GM04503 (cell line): Measurements from ENCODE around the gene ZNF532.

Source experiments
- DNase-seq: peaks from one replicate; pipeline ENCODE4 v3.0.0-alpha.2; 2012; ENCODE audit warnings: low read depth

ZNF532 gene

DNA sequence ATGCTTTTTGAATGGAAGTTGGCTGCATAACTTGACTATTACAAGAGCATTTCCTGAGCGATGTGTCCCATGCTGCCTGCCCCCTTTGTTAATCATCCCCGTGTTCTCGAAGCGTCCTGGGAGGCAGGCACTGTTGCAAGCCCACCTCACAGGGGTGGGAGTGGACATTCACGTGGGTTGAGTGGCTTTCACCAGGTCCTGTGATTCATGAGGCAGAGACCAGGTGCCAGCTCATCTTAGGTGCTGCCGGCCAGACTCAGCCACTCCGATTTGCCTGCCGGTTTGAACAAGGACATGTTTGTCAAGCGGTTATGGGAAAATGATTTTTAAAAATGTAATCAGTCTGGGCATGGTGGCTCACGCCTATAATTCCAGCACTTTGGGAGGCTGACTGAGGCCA, 112.5 kb downstream of the ZNF532 start:
- no peak for DNase-seq

DNA sequence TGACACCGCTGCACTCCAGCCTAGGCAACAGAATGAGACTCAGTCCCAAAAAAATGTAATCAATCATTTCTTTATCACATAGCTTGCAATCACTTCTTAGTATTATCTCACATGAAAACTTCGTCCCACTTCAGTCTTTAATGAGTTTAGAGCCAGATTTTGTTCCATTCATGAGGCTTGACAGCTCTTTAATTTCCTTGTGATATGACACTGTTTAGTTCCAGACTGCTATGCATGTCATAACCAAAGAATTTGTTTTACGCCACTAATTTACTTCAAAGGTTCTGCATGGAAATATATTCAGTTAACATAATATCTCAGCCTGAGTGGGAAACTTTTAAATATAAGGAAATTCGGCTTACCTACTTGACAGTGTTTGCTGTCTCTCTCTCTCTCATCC, 113.1 kb downstream of the ZNF532 start:
- DNase-seq = no peak

DNA sequence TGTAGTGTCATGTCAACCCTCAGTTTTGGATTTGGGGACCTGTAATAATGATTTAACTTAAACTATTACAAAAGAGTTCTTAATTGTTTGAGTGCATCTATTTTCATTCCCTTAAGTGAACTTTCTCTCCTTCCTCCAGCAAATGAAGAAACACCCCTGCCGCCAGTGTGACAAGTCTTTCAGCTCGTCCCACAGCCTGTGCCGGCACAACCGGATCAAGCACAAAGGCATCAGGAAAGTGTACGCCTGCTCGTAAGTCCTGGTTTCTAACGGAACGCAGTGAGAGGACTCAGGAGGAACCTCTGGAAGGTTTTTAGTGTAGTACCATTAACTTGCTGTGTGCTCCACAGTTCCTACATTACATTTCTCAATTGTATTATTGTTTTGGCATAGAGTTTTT, 114.2 kb downstream of the ZNF532 start:
- no peak for DNase-seq

DNA sequence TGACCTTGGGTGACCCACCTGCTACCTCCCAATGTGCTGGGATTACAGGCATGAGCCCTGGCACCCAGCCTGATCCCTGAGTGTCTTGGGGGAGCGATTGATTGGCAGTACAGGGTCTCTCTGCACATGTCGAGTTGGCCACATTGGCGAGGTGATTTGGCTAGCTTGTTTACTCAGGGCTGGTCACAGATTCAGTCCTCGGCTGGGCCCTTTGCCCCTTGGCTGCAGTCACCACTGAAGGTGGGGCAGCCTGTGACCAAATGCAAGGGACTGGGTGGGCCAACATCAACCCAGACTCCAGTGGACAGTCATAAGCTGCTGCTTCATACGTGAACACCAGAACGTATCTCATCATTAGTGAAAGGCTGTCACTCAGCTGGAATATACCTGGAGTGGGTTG, 114.9 kb downstream of the ZNF532 start:
- DNase-seq = no peak

DNA sequence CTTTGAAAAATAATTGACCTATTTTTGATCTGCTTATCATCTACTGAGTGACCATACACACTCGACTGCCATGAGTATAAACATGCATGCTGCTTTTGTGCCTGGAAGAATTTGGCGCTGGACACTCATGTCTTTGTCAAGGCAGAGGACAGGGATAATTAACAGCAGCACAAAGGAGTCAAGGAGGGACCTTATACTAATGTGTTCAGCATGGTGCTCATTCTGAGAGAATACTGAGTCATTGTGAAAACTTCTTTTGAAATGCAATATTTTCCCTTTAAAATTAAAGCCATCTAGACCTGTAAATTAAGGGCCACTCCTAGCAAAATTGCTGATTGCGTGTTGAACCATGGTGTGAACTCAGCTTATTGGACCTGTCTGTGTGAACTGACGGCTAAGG, 116.3 kb downstream of the ZNF532 start:
- no peak for DNase-seq

DNA sequence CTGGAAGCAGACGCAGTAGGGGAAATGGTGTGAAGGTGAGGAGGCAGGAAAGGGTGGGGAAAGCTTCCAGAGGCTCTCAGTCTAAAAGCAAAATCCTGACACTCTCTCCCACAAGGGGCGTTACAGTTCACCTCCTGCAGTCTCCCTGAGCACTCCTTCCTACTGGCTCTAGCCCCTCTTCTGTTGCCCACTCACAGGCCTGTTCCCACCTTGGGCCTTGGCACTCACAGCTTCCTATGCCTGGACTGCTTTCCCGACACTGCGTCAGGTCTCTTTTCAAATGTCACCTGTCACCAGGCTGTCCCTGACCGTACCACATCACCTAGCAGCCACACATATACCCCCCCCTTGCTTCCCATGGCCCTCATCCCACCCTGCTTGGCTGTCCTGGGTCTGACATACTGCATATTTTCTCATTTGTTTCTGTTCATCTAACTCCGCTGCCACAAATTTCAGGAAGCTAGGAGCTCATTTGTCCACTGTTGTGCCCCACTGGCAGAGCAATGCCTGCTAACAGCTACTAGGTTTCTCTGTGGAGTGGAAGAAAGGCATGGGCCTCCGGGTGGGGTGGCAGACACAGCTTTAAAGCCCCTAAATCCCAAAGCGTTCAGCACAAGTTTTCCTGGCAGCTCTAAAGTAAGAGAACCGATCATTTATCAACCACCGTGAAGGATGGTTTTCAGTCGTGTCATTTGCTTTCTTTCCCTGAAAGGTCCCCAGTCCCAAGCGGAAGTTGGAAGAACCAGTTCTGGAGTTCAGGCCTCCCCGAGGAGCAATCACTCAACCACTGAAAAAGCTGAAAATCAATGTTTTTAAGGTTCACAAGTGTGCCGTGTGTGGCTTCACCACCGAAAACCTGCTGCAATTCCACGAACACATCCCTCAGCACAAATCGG, 118.8 kb downstream of the ZNF532 start:
- DNase-seq = no peak

DNA sequence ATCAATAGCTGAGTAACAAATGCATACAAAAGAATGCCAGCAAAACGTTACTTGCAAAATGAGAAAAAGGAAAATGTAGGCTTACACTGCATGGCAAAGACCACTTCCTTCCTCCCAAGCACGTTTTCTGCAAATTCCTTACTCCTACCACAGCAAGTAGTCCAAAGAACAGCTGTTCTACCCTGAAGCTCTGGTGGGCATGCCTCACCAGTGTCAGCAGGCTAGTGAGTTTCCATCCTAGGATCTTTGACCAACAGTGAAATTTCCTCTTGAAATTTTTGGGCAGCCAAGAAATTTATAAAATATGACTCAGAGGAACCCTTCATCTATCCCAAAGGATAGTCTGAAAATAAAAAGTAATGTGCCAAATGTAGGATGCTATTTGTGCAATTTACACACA, 123.9 kb downstream of the ZNF532 start:
- no peak for DNase-seq

DNA sequence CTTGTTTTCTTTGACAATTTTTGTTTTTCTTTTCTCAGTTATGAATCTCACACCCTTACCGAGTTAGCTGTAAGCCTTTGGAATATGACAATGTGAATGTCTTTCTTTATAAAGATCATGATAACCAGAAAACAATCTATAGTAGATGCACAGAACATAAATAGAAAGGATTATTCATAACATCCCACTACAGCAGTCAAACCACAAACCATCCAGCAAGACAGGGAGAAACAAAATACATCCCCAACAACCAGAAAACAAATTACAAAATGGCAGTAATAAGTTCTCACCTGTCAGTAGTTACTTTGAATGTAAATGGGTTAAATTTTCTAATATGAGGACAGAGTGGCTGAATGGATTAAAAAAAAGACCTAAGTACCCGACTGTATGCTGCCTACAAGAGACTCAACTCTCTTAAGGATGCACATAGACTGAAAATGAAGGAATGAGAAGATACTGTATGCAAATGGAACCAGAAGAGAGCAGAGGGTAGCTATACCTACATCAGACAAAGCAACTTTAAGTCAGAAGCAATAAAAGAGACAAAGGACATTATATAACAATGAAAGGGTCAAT, 124.6 kb downstream of the ZNF532 start:
- no peak for DNase-seq

DNA sequence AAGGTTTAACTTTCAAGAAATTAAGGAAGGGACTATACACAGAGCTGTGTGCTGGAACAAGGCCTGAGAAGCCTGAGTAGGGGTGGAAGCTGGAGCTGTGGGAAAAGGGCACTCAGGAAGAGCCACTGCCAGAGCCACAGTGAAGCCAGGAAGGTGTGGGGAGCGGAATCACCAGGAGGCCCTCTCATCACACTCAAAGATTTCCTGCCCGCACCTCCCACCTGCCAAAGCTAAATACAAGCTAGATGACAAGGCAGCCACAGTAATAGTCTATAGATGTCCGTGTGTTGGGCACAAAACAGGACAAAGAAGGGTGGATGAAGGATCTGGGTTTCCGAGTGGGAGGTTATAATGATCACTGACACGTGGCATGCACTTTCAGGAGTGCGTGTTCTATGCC, 126.0 kb downstream of the ZNF532 start:
- no peak for DNase-seq

DNA sequence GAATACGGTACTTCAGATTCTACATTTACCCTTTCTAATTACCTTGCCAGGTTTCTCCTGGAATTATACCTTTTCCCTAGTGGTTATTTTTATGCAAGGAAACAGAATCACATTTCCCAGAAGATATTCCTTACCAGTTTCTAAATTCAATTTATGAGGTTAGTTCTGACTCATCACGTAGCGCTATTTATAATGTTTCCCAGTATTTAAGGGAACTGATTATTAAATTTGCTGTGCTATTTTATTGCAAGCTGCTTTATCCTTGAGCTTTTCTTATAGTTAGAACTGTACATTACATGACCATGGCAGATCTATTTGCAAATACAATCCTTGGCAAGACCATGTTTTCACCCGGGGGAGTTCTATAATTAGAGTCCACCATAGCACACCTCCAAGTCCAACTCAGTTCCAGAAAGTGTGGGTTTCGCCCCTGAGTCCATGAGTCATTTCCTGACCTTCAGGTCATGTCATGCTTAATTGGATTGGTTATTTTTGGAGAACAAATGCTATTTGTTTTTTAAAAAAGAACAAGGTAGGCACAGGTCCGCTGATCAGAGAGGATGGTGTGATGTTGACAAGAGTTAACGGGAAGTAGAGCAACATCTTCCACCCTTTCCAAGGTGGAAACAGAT, 126.6 kb downstream of the ZNF532 start:
- DNase-seq = no peak

DNA sequence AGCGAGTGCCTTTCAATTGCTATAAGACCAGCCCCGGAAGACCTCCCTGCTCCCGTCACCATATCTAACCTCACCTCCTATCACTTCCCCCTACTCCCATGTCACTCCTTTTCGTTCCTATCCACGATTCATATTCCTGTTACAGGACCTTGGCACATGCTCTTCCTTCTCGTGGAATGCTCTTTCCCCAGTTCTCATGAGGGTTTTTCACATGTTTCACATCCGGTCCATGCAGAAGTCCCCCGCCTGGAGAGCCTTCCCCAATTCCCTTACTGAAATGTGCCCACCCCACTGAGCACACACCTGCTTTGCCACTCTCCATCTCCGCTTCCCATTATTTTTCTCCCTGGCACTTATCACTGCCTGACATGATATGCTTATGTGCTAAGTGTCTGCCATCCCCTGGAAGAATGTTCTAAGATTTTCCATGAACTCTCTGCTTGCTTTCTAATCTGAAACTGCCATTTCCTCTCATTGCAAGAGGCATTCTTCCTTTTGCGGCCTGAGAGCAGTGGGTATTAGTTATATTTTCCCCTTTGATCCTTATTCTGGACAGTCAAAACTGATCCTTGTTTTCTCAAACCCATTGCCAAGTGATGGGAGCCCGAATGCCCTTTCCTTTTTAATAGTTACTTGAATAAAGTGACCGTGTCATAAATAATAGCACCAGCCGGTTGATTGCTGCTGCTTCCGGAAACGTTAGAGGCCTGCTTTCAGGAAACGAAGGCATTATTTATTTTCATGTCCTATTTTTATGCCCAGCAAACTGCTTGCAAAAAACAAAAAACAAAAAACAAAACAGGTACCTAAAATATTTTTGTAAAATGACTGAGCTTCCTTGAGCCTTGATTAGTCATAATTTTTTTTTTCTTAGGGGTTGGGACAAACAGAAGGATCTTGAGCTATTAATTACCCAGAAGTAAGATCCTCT, 127.9 kb downstream of the ZNF532 start:
- DNase-seq = no peak

DNA sequence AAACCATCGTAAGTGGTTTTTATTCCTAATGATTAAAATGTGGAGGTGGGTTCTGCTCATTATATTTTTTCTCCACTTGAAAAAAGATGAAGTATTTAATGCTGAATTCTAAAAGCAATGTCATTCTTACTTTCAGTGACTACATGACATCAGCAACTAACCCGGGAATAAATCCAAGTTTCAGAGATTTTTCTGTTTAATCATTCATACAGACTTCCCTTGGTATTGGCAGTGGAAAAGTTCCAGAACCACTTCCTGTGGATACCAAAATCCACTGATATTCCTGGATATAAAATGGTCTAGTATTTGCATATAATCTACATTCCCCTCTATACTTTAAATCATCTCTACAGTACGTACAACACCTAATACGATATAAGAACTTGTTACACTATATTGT, 128.6 kb downstream of the ZNF532 start:
- peak; percentile 85 for DNase-seq

DNA sequence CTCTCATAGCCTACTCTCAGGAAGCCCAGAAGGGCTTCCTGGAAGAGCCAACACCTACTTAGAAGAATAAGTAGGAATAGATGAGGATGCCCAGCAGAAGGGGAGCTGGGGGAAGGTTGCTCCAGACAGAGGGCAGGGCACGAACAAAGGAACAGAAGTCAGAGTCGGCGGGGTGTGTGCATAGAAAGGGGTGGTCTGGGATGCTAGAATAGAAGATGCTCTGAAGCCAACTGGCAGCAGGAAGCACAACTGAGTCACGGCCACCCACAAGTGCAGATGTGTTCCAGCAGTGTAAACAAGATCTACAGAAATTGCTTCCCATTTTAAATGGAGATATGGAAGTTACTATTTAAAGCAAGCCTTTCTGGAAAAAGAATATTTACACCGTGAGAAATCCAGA, 131.0 kb downstream of the ZNF532 start:
- no peak for DNase-seq

DNA sequence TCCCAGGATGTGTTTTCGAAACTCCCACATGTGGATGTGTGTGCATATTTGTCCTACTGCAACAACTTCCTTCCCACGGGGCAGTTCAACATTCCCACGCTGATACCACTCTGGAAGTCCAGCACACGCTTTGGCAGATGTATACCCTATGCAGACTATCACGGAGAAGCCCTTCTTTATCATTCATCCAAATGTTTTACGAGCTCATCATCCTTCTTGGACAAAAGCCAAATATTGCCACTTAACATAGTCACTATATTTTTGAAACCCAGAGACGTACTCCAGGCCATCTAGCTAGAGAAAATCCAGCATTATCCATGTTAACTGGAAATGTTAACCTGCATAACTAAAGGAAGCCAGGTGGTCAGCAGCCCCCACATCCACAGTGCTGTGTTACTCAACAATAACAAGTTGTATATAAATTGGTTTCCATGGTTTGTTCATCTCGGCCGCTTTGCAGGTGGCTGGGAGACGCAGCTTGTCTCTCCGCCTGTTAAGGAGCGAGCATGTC, 131.5 kb downstream of the ZNF532 start:
- peak; percentile 92 for DNase-seq

DNA sequence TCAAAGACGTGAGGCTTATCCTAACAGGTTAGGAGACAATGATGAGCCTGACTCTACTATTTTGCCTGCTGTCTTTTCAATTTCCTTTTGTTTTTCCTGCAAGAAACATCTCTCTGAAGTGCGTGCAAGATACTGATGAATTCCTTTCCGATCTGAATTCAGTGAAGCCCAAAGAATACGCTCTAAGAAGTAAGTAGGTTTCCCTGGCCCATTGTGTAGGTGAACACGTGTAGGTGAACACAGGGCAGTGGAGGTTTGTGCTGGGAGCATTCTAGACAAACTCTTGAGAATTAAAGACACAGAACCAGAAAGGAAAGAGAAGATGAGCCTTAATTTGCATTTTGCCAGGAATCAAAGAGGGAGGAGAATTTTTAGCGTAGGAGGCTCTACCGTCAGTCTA, 132.0 kb downstream of the ZNF532 start:
- no peak for DNase-seq

DNA sequence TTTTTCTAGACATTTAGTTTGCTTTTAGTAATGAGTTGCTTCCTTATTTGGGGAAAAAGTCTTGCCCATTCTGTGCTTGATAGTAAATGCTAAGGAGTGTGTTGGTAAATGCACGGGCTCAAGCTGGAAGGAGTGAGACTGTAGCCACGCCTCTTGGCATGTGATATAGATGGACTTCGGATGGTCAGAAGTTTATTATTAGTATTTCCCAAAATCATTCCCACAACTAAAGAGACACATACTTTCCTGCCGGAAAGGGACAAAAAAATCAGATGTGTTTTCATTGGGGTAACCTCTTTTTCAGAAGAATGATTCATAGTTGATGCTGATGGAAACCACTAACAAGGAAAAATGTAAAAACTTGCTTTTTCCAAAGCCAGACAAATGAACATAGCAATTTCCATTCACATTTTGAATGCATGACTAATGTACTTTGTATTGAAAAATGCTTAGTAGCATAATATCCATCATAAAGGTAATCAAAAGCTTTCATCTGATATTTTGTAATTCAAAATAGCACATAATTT, 133.2 kb downstream of the ZNF532 start:
- peak; percentile 98 for DNase-seq

DNA sequence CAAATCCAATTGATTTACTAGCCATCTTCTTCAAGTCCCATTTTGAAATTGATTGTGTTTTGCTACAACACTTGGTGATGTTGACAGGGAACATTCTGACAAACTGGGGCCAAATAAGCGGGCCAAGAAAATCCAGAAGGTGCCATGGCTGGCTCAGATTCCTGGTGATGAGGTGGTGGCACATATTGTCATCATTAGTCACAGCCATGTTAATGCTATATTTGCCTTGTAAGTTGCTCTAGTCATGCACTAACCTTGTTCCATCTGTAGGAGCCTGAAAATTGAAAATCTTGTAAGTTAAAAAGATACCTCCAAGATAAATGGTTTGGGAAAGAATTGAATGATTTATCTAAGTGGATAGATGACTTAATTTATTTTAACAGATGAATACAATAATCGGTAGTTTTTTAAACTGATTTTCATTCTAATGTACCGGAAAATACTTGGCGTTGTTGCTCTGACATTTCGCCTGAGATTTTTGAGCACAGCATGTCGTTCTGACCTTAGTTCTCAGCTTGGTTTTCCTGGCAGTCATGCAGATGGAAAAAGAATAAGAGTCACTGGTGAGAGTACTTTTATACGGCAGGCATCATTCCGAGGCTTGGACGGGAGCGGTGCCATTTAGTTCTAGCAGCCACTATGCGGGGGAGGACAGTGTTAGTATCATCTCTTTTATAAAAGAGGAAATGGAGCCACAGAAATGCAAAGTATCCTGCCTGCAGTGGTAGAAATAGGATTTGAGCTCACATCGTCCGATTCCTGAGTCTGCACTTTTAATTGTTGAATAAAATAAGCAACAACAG, 133.9 kb downstream of the ZNF532 start:
- peak; percentile 64 for DNase-seq

DNA sequence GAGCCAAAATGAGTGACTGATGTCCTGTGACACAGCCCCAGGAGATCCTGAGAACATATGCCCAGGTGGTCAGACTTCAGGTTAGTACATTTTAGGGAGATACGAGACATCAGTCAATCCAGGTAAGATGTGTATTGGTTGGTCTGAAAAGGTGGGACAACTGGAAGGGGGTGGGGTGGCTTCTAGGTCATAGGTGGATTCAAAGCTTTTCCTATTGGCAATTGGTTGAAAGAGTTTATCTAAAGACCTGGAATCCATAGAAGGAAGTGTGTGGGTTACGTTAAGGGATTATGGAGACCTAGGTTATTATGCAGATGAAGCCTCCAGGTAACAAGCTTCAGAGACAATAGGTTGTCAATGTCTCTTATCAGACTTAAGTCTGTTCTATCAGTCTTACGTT, 136.5 kb downstream of the ZNF532 start:
- no peak for DNase-seq

DNA sequence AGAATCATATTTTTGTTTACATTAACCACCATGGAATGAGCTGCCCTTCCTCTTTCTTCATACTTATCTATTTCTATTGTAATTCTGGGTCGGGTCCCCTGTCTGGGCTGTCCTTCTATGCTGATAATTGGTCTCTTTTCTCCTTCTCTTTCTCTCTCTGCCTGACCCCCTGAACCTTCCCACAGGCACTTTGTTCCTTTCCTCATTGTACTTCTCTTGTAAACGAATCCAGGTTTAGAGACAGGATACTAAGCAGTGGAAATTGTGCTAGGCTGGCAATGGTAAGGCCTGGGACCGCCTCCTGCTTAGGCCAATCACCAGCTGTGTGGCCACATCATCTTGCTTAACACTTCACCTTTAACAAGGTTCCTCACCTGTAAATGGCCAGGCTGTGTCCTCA, 137.0 kb downstream of the ZNF532 start:
- DNase-seq = no peak

DNA sequence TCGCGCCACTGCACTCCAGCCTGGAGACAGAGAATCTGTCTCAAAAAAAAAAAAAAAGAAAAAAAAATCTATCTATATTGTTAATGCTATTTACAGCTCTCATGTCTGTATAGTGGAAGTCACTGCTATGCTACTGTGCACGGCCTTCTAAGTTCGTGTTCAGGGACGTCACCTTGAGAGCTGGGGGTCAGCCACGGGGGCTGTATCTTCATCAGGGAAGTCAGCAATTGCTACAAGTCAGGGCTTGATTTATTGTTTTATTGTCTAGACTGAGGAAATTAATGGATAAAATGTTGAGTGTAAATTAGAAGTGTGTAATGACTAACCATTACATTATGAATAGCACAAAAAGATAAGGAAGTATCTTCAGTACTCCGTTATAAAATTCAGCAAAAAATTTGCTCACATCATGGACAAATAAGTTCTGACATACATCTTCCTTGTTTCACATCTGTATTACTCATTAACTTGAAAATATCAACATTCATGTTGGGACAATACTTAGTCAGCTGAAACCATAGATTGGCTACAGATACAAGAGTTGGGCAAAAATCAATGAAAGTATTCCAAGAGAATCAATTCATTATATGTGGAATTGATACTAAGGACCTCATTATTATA, 138.4 kb downstream of the ZNF532 start:
- DNase-seq = no peak
